Esophagus muscularis mucosa (tissue), 4 donors: ENCODE data around the gene HERC2. TPM values are rescaled to one million over a fixed set of nuclear protein-coding genes. Genes with fewer than 3 reads are reported as not detected.
A peak's percentile ranks its signal among the peaks of the same experiment; 100 is the strongest.
"Not testable (repeated sequence)": the region's sequence is repeated elsewhere in the genome, so short reads cannot be mapped to it uniquely, and the experiment has no call there.

Experiments used
- DNase-seq: peaks from one replicate; pipeline ENCODE4 v3.0.0-alpha.2; 2017; ENCODE audit errors: extremely low spot score
- H3K27ac ChIP-seq, 4 donors: fragments of 200-600 bp; sonication (generic); replicated peaks in 1 of 4; 1 replicate in 3 of 4; 2 replicates in 1 of 4; pipeline ENCODE4 v1.5.1; 2016 to 2019; ENCODE audit warnings: mild to moderate bottlenecking in 1 of 4
- H3K27me3 ChIP-seq, 4 donors: fragments of 200-600 bp; sonication (generic); one replicate each; pipeline versions ENCODE4 v1.5.1 to v1.6.0; 2016 to 2019
- H3K36me3 ChIP-seq, 4 donors: fragments of 200-600 bp; sonication (generic); one replicate each; pipeline ENCODE4 v1.5.1; 2016 to 2019
- H3K4me1 ChIP-seq, 4 donors: fragments of 200-600 bp; sonication (generic); one replicate each; pipeline ENCODE4 v1.5.1; 2016 to 2019
- H3K4me3 ChIP-seq, 4 donors: fragments of 200-600 bp; sonication (generic); 1 replicate in 2 of 4; 2 replicates in 2 of 4; pipeline ENCODE4 v1.5.1; 2016 to 2019; ENCODE audit warnings: mild to moderate bottlenecking in 4 of 4, moderate library complexity in 1 of 4
- H3K9me3 ChIP-seq, 4 donors: fragments of 200-600 bp; sonication (generic); 1 replicate in 3 of 4; 2 replicates in 1 of 4; pipeline ENCODE4 v1.5.1; 2016 to 2019
- WGBS: methylation state at CpG from one replicate; pipeline ENCODE4 v1.1.5; 2018; 5-methylcytosine and 5-hydroxymethylcytosine counted together
- intact Hi-C: fragments of 100-400 bp; cut with DNase I; formaldehyde crosslinking; loops from one replicate; pipeline ENCODE4 v1.15.1; 2023
- total RNA-seq, 4 donors: library from RNA; depleted of rRNA; stranded (reverse); fragments of >200 nt; gene quantifications; one replicate each; pipeline versions ENCODE4 v1.1.0 to v1.2.1, GENCODE V29; 2016

The HERC2 gene
- total RNA-seq: 10 to 100 TPM; 57.0 to 96.3 (median 66.0) TPM

- H3K9me3 ChIP-seq, H3K27me3 ChIP-seq, intact Hi-C loops, H3K4me1 ChIP-seq, H3K36me3 ChIP-seq, DNase-seq: not testable (repeated sequence)
- no CpG with 5 or more reads among the region's 52 CpGs for WGBS
- Histone ChIP-seq H3K4me3 (peak within 1 kb of the TSS; percentile 39 to 59 (median 47)), H3K27ac (peak within 1 kb of the TSS in 3 of 4 donors; percentile 31 to 67 (median 48))
Measured at GRCh38 chr15:28322129-28322588, at the start of gene HERC2. Gene HERC2, minus strand, starts transcription at chr15:28322179. Its CDS starts 746 bp downstream, at chr15:28321433.

- DNase-seq: not testable (repeated sequence)
- no CpG with 5 or more reads among the region's 17 CpGs for WGBS
Measured at GRCh38 chr15:28365502-28365901, 43.5 kb upstream of the HERC2 start.

GRCh38 chr15:28357984-28358383, 36.0 kb upstream of the HERC2 start, which contains the start of gene GOLGA6L24:
Gene GOLGA6L24, minus strand, starts transcription at chr15:28358084. Its CDS starts 61 bp downstream, at chr15:28358023.
- DNase-seq, H3K9me3 ChIP-seq, H3K4me1 ChIP-seq, H3K4me3 ChIP-seq, intact Hi-C loops, H3K27ac ChIP-seq, H3K36me3 ChIP-seq, H3K27me3 ChIP-seq: not testable (repeated sequence)
- WGBS: no CpG with 5 or more reads among the region's 7 CpGs

More at GRCh38 chr15:28365502-28365901, 43.5 kb upstream of the HERC2 start:
- H3K4me1 ChIP-seq, H3K27ac ChIP-seq, H3K9me3 ChIP-seq, intact Hi-C loops, H3K27me3 ChIP-seq, H3K36me3 ChIP-seq, H3K4me3 ChIP-seq: not testable (repeated sequence)

GRCh38 chr15:28321358-28322078, 461 bp downstream of the HERC2 start:
- DNase-seq, H3K27me3 ChIP-seq, intact Hi-C loops: not testable (repeated sequence)

GRCh38 chr15:28319725-28320124, 2.3 kb downstream of the HERC2 start:
- WGBS: 78% methylated on average over 1 of the region's 1 CpG
- DNase-seq: not testable (repeated sequence)

More at GRCh38 chr15:28321358-28322078, 461 bp downstream of the HERC2 start:
- H3K4me1 ChIP-seq, H3K9me3 ChIP-seq: not testable (repeated sequence)
- Histone ChIP-seq H3K36me3 (peaks cover 0 to 13% (median 7%) of the 10 kb centered on the region in 4 donors), H3K4me3 (peak overlapping the region; percentile 39 to 59 (median 47)), H3K27ac (peak overlapping the region in 3 of 4 donors; percentile 31 to 67 (median 48))
- 1% methylated on average over 9 of the region's 39 CpGs for WGBS

GRCh38 chr15:28318828-28319227, 3.2 kb downstream of the HERC2 start:
- H3K27me3 ChIP-seq, intact Hi-C loops, H3K27ac ChIP-seq, H3K9me3 ChIP-seq, DNase-seq, H3K4me3 ChIP-seq: not testable (repeated sequence)
- Histone ChIP-seq H3K4me1 (peaks cover 0 to 10% (median 6%) of the 10 kb centered on the region in 4 donors), H3K36me3 (peaks cover 0 to 26% (median 12%) of the 10 kb centered on the region in 4 donors)
- no CpG with 5 or more reads among the region's 3 CpGs for WGBS

More at GRCh38 chr15:28319725-28320124, 2.3 kb downstream of the HERC2 start:
- H3K9me3 ChIP-seq, H3K27ac ChIP-seq, H3K4me1 ChIP-seq, intact Hi-C loops, H3K27me3 ChIP-seq, H3K4me3 ChIP-seq: not testable (repeated sequence)
- peaks cover 0 to 22% (median 9%) of the 10 kb centered on the region in 4 donors for H3K36me3 ChIP-seq

GRCh38 chr15:28318122-28318521, 3.9 kb downstream of the HERC2 start:
- WGBS: 90% methylated on average over 13 of the region's 13 CpGs
- Histone ChIP-seq H3K36me3 (peaks cover 0 to 28% (median 13%) of the 10 kb centered on the region in 4 donors), H3K4me1 (peaks cover 0 to 10% (median 6%) of the 10 kb centered on the region in 4 donors)
- H3K4me3 ChIP-seq, H3K27me3 ChIP-seq, intact Hi-C loops, H3K27ac ChIP-seq, H3K9me3 ChIP-seq, DNase-seq: not testable (repeated sequence)

- intact Hi-C loops: not testable (repeated sequence)
Measured at GRCh38 chr15:28316958-28317357, 5.0 kb downstream of the HERC2 start.

GRCh38 chr15:28310454-28310853, 11.5 kb downstream of the HERC2 start:
- intact Hi-C loops, H3K27ac ChIP-seq: not testable (repeated sequence)

More at GRCh38 chr15:28316958-28317357, 5.0 kb downstream of the HERC2 start:
- H3K27ac ChIP-seq, DNase-seq, H3K27me3 ChIP-seq, H3K9me3 ChIP-seq, H3K4me3 ChIP-seq: not testable (repeated sequence)
- Histone ChIP-seq H3K36me3 (peaks cover 0 to 28% (median 13%) of the 10 kb centered on the region in 4 donors), H3K4me1 (peaks cover 0 to 10% (median 6%) of the 10 kb centered on the region in 4 donors)
- WGBS: 98% methylated on average over 7 of the region's 7 CpGs

GRCh38 chr15:28308718-28309117, 13.3 kb downstream of the HERC2 start:
- H3K27ac ChIP-seq, H3K9me3 ChIP-seq, H3K27me3 ChIP-seq, DNase-seq, H3K4me1 ChIP-seq, H3K4me3 ChIP-seq, intact Hi-C loops, H3K36me3 ChIP-seq: not testable (repeated sequence)
- WGBS: 98% methylated on average over 5 of the region's 5 CpGs

More at GRCh38 chr15:28310454-28310853, 11.5 kb downstream of the HERC2 start:
- H3K9me3 ChIP-seq, H3K4me1 ChIP-seq, DNase-seq, H3K4me3 ChIP-seq, H3K27me3 ChIP-seq: not testable (repeated sequence)
- 87% methylated on average over 11 of the region's 11 CpGs for WGBS
- H3K36me3 ChIP-seq: peaks cover 0 to 21% (median 8%) of the 10 kb centered on the region in 4 donors

- H3K9me3 ChIP-seq, H3K36me3 ChIP-seq, DNase-seq, H3K27me3 ChIP-seq, H3K4me3 ChIP-seq, intact Hi-C loops, H3K4me1 ChIP-seq, H3K27ac ChIP-seq: not testable (repeated sequence)
- WGBS: 94% methylated on average over 2 of the region's 2 CpGs
Measured at GRCh38 chr15:28305700-28306099, 16.3 kb downstream of the HERC2 start.

GRCh38 chr15:28297434-28297833, 24.5 kb downstream of the HERC2 start:
- H3K4me3 ChIP-seq, DNase-seq, H3K27me3 ChIP-seq, intact Hi-C loops, H3K36me3 ChIP-seq, H3K9me3 ChIP-seq, H3K4me1 ChIP-seq: not testable (repeated sequence)
- peak overlapping the region in 1 of 4 donors; percentile 28 for H3K27ac ChIP-seq
- WGBS: 51% methylated on average over 3 of the region's 3 CpGs
